NCI-H345 treated with DMSO at 0.1 percent for 48 hours (cell line): Measurements from ENCODE around the gene RSPH10B.
"Not testable (repeated sequence)": the region's sequence is repeated elsewhere in the genome, so short reads cannot be mapped to it uniquely, and the experiment has no call there.

Experiments used
- DNase-seq: peaks from one replicate; lab custom pipeline; 2025; ENCODE audit not compliant: unreplicated experiment; lab: John Stamatoyannopoulos, UW

Gene RSPH10B

GRCh38 chr7:5970347-5970911, at the start of gene RSPH10B:
Gene RSPH10B, minus strand, starts transcription at chr7:5970689. Its CDS starts 3,573 bp downstream, at chr7:5967116.
- DNase-seq: not testable (repeated sequence)

DNA sequence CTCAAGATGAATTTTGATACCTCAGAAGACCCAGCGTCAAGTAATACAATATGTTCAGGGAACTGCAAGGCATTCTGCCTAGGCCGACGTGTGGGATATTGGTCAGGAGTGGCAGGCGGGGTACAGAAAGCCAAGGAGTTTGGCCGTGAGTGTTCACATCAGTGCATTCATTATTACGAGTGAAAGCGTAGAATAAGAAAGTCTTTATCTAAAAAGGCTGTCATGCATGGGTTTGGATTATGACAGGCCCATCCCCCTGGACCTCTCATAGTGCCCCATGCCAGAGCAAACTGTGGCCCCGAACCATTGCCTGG, 46.1 kb upstream of the RSPH10B start:
- DNase-seq: no peak

DNA sequence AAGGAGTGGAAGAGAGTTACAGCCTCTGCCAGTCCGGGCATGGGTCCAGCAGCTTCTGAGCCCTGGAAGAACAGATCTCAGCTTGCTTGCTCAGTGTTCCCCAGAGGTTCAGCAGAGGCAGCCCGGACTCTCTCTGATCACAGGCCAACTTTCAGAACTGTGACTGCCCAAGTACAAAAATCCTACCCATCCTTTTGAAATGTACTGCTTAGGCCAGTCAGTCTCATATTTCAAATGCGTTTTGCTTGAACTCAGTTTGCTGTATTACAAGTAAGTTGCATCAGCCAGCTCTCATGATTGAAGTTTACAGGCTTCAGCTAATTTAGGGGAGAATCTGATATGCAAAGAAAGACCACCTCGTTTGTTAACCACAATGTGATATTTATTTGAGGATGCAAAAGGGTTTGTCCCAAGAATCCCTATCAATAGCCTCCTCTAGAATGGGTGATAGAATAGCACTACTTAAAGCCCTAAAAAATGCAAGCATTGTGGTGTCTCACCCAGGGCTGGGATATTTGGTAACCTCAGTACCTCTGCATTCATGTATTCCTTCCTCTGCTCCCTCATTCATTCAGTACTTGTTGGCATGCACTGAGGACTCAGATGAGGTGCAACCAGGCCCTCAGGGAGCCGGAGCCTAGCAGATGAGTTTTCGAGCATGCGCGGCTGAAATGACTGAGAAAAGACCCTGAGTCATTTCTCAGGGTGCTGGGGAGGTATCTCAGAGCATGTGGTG, 45.6 kb upstream of the RSPH10B start:
- DNase-seq: peak; percentile 0

DNA sequence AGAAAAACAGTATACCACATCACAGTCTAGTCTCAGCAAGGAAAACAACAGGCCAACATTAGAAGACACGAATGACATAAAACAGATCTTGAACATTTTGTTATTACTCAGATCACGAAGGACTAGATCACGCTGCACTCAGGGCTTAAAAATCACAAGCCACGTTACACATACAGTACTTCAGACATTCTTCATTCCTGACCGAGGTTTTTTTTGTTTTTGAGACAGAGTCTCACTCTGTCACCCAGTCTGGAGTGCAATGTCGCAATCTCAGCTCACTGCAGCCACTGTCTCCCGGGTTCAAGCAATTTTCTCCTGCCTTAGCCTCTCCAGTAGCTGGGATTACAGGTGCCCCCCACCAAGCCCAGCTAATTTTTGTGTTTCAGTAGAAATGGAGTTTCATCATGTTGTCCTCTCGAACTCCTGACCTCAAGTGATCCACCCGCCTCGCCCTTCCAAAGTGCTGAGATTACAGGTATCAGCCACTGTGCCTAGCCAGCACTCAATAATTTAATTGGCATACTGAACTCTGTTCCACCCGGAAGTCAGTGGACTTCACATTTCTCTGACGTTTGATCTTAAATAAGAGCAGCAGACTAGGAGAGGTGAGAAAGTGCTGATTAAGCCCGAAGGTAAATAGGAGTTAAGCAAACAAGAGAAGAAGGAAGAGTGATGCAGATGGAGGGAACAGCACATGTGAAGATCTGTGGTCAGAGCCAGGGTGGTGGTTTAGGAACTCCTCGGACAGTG, 42.0 kb upstream of the RSPH10B start:
- DNase-seq: no peak

DNA sequence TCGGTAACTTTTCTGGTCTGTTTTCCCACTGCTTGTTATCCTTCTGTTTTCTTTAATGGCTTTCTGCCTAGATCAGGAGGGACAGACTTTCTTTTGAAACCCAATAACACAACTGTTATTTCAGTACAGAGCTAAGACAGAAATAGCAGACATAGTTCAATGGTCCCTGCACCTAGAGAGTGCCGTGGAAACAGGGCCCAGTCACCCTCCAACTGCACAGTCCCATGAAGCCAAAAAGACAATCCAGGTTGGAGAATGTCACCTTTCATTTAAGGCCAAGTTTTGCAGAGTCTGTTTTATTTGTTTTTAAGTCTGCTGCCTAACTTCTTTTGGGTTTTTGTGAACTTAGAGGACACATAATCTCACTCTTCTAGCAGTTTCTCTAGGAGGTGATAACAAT, 41.1 kb upstream of the RSPH10B start:
- no peak for DNase-seq

DNA sequence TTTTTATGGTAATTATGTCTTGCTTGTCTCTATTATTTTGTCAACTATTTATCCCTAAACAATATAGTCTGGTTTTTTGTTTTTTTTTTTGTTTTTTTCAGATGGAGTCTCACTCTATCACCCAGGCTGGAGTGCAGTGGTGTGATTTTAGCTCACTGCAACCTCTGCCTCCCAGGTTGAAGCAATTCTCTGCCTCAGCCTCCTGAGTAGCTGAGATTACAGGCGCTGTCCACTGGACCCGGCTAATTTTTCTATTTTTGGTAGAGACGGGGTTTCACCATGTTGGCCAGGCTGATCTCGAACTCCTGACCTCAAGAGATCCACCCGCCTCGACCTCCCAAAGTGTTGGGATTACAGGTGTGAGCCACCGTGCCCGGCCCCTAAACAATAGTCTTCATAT, 39.9 kb upstream of the RSPH10B start:
- not testable (repeated sequence) for DNase-seq

GRCh38 chr7:6008668-6009611, 38.5 kb upstream of the RSPH10B start, which contains the start of the genes AIMP2 and PMS2:
Gene AIMP2, plus strand, starts transcription at chr7:6009272. Its CDS starts 92 bp downstream, at chr7:6009364.
Gene PMS2, minus strand, starts transcription at chr7:6009049. Its CDS starts 30 bp downstream, at chr7:6009019.
- peak; percentile 95 for DNase-seq

DNA sequence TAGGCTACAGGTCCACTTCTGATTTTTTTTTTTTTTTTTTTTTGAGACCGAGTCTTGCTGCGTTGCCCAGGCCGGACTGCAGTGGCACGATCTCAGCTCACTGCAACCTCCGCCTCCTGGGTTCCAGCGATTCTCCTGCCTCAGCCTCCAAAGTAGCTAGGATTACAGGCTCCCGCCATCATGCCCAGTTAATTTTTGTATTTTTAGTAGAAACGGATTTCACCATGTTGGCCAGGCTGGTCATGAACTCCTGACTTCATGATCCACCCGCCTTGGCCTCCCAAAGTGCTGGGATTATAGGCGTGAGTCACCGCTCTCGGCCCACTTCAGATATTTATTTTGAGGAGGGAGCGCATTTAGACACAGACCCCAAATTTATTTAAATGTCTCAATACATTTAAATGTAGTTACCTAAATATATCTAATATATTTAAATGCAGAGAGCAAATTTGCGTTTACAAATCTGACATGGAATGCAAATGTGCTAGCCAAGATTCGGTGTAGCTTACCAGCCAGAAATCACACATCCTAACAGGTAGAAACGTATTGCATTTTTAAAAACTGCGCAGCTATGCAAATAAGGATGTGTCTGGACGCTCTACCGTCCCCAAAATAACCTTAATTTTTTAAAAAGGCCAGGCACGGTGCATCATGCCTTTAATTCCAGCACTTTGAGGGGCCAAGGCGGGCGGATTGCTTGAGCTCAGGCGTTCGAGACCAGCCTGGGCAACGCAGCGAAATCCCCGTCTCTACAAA, 37.5 kb upstream of the RSPH10B start:
- DNase-seq: not testable (repeated sequence)

GRCh38 chr7:6007386-6007785, 36.9 kb upstream of the RSPH10B start:
- no peak for DNase-seq

GRCh38 chr7:5997210-5997808, 26.8 kb upstream of the RSPH10B start:
- peak; percentile 7 for DNase-seq

DNA sequence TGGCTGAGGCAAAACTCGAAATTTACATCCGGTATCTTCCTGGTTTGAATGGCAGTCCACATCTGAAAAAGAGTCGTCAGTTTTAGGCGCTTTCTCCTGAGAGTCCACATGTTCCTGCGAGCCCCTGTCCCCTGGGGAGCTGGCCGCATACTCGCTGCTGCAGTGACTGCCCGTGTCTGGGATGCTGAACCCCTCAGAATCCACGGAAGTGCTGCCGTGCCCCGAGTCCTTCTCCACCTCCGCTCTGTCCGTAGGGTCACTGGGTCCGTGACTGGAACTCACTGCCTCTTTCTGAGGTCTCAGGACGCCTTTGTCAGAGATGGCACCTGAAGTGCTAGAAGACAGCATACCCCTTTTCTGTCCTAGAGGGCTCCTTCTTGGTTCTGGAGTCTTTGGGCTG, 16.6 kb upstream of the RSPH10B start:
- DNase-seq: not testable (repeated sequence)

DNA sequence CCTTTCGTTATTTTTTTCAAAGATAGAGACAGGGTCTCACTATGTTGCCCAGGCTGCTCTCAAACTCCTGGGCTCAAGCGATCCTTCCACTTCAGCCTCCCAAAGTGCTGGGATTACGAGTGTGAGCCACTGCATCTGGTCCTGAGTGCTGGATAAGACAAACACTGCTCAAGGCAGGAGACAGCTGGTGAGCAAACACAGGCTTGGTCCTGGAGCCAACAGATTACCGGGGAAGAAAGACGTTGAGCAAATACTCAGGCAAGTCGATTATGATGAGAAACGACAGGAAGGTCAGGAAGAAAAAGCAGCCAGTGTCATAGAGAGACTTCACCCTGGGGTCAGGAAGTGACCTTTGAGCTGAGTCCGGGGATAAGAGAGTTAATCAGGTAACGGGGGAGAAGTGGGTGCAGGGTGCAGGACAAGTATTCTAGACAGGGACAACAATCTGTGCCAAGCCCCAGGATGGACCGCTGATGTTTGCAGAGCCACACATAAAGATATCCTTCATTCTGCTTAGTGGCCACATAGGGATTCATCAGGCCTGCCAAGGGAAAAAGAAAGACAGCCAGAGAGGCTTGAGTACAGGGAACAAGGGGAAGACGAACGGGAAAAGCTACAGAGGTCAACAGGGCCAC, 9.3 kb upstream of the RSPH10B start:
- not testable (repeated sequence) for DNase-seq

DNA sequence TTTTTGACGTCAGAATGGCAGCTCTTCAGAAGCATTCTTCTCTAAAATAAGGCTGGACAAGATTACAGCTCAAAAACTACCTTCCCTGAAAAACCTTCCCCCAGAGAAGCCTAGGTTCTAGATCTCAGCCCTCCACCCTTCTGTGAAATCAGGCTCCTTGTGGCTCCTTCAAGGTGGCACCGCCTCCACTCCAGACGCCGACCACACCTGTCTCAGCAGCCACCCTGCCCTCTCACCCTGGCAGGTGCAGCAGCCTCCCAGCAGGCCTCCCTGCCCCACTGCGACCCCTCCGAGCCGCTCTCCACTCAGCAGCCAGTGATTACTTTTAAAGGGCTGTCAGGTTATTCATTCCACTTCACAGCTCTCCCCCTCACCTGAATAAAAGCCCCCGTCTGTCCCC, 3.1 kb upstream of the RSPH10B start:
- DNase-seq: not testable (repeated sequence)

GRCh38 chr7:5963810-5964209, 6.7 kb downstream of the RSPH10B start:
- DNase-seq: not testable (repeated sequence)

GRCh38 chr7:5963205-5963604, 7.3 kb downstream of the RSPH10B start:
- DNase-seq: not testable (repeated sequence)

DNA sequence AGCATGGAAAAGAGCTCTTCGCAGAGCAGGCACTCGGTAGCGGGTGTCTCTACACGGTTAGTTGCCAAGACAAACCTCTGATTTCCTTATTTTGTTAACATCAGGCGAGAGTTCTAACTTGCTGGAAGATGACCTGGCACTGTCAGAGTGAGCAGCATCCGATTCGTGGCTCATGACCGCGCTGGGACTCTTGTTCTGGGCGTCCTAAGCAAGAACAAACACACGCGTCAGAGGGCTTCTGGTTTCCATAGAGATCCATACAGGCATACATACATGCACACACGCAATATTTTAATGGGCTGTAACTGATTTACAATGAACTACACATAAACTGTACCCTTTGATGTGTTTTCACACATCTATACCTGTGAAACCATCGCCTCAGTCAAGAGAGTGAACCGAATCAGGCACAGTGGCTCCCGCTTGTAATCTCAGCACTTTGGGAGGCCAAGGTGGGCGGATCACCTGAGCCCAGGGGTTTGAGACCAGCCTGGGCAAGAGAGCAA, 35.5 kb downstream of the RSPH10B start:
- not testable (repeated sequence) for DNase-seq

GRCh38 chr7:5931905-5932644, 38.4 kb downstream of the RSPH10B start:
- DNase-seq: not testable (repeated sequence)

DNA sequence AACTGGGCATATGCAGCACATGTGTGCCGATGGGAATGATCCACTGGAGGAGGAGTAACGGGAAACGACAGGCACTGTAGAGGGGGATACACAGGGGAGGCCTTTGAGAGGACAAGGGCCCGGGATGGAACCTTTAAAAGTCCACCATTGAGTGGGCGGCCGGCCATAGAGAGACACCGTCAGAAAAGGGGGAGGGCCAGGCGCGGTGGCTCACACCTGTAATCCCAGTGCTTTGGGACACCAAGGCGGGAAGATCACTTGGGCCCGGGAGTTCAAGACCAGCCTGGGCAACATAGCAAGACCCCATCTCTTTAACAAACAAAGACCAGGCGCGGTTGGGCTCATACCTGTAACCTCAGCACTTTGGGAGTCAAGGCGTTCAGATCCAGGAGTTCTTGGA, 39.2 kb downstream of the RSPH10B start:
- not testable (repeated sequence) for DNase-seq
